Retina (tissue), 1 donor: Measurements from ENCODE around the gene CCR2.
A peak's percentile ranks its signal among the peaks of the same experiment; 100 is the strongest.

Source experiments
- DNase-seq: peaks from one replicate; pipeline ENCODE4 v3.0.0-alpha.2; 2016

The CCR2 gene

GRCh38 chr3:46405301-46406019 lies 51.5 kb downstream of the CCR2 start:
- no peak for DNase-seq

GRCh38 chr3:46406443-46406787 lies 52.5 kb downstream of the CCR2 start:
- DNase-seq, result no peak

- DNase-seq, result peak; percentile 7
These were observed 53.1 kb downstream of the CCR2 start, which contains the start of the genes CCR5AS and CCRL2 for GRCh38 chr3:46406788-46407611. Gene CCR5AS (minus strand): TSS chr3:46407066. Gene CCRL2 (plus strand): TSS chr3:46407259. CDS start chr3:46408080, 821 bp downstream.

GRCh38 chr3:46407970-46408369 lies 54.1 kb downstream of the CCR2 start:
- no peak for DNase-seq

GRCh38 chr3:46408853-46409252 lies 54.9 kb downstream of the CCR2 start:
- DNase-seq, result no peak

GRCh38 chr3:46409739-46410489 lies 56.0 kb downstream of the CCR2 start:
- DNase-seq, result no peak
